Islet of Langerhans (tissue), 1 donor: ENCODE measurements around the gene ACKR4.
"Not testable (repeated sequence)": the region's sequence is repeated elsewhere in the genome, so short reads cannot be mapped to it uniquely, and the experiment has no call there.

Source experiments
- FAIRE-seq: peaks from one replicate; lab custom pipeline; 2011; peaks lifted over from hg19 to GRCh38; lab: Jason Lieb, UNC

The ACKR4 gene

DNA sequence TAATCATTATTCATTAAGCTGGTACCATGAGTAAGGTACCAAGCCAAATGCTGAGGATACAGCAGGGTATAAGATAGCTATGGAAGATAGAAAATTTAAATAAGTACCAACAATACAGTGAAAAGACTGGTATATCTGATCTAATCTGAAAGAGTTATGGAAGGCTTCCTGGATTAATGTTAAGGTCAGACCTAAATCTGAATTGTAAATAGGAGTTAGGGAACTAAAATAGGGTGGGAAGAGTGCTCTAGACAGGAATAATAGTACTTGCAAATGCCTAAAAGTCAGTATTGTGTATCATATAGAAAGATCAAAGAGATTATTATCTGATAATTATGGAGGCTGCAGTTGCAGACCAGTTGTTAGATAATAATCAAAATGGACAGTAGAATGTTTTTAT, 2.6 kb upstream of the ACKR4 start:
- no peak for FAIRE-seq

DNA sequence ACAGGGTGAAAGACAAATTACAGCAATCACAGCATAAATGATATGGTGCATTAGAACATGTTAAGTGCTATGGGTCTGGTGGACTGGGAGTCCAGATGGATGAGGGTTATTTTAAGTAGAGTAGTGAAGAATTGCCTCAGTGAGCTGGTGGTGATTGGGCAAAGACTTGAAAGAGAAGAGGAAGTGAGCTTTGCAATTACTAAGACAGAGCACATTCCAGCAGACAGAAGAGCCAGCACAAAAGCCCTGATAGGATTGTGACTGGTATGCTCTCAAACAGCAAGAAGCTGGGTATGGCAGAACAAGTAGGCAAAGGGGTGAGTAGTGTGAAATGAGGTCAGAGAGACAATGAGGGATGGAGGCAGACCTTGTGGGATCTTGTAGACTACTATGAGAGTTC, 2.1 kb upstream of the ACKR4 start:
- FAIRE-seq = no peak

DNA sequence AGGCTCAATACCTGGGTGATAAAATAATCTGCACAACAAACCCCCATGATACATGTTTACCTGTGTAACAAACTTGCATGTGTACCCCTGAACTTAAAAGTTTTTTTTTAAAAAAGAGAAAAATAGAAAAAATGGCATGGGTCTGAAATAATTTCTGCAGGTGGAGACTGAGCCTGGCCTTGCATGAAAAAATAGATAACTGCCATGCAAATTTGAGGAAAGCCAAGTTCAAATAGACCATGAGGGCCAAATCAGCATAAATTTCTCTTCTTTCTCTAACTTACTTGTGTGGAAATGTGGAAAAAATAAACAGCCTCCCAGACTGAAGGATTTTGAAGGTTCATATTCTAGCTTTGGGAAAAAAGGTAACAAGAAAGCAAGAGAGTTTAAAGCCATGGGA, 744 bp upstream of the ACKR4 start:
- no peak for FAIRE-seq

DNA sequence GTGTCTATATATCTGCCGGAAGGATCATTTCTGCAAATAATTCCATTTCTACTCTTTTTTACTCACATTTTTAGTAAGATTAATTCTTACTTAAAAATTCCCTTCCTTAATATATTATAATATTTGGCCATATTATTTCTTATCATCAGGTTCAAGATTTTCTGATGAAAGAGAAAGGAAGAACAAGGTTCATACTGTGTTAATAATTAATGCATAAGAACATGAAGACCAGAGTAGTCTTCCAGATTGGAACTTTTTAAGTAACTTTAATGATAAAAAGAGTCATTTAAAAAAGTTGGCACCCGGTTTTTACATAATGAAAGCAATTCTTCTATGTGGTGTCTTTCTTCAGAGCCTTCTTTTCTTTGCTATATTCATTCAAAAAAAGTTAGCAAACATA, 590 bp downstream of the ACKR4 start:
- FAIRE-seq = peak; percentile 43

DNA sequence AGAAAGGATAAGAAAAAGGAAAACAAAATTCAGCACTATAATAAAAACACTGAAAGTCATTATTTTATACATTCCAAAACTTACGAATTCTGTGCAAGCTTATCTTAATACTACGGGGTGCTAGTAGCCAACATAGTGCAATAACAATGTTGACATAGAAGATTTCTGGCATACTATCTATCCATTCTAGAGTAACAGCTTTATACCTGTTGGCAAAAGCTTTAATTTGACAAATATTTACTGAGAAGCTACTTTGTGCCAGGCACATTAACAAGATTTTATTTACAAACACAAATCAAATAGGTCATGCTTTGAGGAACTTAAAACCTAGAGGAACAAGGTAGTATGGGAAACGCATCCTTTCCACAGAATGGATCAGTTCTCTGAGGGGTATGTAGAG, 1.1 kb downstream of the ACKR4 start:
- no peak for FAIRE-seq

DNA sequence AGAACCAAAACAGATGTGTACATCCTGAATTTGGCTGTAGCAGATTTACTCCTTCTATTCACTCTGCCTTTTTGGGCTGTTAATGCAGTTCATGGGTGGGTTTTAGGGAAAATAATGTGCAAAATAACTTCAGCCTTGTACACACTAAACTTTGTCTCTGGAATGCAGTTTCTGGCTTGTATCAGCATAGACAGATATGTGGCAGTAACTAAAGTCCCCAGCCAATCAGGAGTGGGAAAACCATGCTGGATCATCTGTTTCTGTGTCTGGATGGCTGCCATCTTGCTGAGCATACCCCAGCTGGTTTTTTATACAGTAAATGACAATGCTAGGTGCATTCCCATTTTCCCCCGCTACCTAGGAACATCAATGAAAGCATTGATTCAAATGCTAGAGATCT, 3.5 kb downstream of the ACKR4 start:
- not testable (repeated sequence) for FAIRE-seq

DNA sequence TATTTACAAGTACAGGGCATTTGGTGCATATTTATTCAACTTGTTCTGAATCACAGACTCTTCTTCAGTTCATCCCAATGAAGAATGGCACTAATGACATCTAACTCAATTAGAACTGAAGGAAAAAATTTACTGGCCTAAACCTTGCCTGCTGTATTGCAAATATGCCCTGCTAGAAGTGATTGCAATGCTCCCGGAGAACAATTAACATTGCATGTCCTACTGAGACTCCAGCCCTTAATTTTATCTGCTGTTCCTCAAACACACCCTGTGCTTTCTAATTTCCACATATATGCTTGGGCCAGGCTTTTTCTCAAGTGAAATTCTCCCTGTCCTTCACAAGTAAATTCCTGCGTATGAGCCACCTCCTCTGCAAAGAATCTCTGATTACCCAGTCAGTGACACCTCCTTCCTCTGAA, 8.3 kb downstream of the ACKR4 start:
- FAIRE-seq = no peak

DNA sequence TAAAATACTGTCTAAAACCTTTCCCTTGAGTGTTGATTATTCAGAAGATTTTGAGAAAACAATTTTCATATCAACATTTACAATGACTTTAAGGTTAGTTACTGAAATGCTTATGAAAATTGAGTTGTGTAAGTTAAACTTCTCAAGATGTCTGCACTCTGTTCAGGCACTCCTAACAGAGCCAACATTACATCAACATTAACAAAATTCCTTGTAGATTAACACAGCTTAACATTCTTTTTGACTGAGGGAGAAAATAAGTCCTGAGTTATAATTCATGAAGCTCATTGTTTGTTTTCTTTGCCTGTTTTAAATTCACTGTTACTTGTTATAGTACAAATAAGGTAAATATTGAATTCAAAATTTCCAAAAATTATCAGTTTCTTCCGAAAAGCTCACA, 9.0 kb downstream of the ACKR4 start:
- no peak for FAIRE-seq

DNA sequence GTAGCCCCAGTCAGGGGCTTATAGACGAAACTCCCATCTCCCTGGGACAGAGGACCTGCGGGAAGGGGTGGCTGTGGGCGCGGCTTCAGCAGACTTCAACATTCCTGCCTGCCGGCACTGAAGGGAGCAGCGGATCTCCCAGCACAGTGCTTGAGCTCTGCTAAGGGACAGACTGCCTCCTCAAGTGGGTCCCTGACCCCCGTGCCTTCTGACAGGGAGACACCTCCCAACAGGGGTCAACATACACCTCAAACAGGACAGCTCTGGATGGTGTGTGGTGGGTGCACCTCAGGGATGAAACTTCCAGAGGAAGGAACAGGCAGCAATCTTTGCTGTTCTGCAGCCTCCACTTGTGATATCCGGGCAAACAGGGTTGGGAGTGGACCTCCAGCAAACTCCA, 9.6 kb downstream of the ACKR4 start:
- not testable (repeated sequence) for FAIRE-seq

DNA sequence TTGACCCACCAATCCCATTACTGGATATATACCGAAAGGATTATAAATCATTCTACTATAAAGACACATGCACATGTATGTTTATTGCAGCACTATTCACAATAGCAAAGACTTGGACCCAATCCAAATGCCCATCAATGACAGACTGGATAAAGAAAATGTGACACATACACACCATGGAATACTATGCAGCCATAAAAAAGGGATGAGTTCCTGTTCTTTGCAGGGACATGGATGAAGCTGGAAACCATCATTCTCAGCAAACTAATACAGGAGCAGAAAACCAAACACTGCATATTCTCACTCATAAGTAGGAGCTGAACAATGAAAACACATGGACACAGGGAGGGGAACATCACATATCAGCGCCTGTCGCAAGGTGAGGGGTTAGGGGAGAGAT, 18.2 kb downstream of the ACKR4 start:
- FAIRE-seq = not testable (repeated sequence)

DNA sequence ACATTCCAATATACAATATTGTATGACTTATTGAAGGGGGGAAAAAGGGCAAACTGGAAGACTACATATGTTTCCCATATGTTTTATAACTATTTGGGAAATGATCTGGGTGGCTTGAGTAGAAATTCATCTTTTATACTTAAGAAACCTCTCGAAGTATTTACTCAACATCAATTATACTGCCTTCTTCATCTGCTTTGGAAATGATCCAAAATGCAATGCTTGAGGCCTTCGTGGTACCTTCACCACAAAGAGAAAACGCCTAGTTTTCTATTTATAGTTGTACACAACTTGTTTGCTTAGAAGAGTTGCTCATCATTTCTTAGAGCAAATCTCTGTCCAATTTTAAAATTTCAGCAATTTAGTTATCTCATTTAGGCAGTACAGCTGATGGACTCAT, 18.8 kb downstream of the ACKR4 start:
- FAIRE-seq = no peak

DNA sequence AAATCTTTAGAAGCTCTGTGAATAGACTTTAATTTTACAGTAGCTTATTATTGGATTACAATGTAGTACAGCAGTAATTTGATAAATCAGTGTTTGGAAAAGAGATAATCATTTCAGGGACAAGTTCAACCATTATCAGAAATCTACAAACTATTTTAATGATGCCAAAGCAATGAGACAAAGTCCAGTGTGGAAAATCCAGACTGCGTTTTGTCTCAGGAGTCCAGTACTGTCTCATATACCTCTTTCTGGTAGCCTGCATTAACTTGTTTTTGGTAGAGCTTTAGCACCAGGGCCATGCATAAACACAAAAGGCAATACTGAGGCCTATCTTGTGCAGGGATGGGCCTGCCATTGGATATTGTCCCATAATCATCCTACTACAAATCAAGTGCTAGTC, 19.7 kb downstream of the ACKR4 start:
- no peak for FAIRE-seq

DNA sequence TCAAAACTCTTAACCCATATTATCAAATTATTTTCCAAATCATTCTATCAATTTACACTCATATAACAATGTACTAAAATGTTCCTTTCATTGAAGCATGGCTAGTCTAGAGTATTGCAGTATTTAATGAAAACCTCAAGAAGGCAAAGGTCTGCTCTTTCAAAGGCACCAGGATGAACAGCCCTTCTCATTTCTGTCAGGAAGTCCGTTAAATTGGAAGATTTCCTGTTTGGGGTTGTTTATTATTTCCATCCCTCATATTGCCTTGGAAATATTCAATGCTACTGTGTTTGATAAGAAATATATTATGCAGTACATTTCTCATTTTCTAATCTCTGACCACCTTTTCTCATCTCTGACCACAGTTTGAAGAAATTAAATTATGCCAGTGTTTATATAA, 25.1 kb downstream of the ACKR4 start:
- peak; percentile 76 for FAIRE-seq

DNA sequence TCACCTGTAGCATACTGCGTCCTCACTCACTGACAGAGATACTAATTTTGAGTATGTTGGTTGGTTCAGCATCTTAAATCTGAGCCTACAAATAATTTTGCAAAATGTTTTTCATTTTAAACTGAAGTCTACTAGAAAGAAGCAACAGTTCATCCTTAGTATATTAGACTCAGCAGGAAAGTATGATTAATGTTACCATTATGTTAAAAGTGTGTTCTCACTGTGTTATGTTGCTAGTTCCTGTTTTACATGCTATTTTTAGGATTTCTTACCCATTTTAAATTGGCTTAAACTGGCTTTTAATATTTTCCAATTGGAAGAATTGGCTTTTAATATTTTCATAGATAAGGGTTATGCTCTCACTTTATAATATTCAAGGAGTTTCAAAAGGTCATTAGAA, 25.7 kb downstream of the ACKR4 start:
- FAIRE-seq = no peak

DNA sequence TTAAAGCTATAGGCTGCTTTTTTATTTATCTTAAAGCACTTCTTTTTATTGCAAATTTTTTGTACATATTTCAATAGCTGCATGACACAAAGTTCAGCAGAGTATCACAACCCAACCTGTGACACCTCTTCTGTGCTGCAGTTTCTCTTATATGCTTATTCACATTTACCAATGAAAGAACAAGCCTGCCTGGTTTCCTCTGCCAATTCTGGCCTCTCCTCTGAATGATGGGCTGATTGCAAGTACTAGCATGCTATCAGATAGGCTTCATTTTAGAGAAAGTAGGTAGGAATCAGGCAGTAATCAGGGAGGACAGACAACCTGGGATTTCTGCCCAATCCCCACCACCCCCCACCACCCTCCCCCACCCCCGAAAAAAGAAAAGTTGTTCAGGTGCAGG, 26.6 kb downstream of the ACKR4 start:
- no peak for FAIRE-seq

DNA sequence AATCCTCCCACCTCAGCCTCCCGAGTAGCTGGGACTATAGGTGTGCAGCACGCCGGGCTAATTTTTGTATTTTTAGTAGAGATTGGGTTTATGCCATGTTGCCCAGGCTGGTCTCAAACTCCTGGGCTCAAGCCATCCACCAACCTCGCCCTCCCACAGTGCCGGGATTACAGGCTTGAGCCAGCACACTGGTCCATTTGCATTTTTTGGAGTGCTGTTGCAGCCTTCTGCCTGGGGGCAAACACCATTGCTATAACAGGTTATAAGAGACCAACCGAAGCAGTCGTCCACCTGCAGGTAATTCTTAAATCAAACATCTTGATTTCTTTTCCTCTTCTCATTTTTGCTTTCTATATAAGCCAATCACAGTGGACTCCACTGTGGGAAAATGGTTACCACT, 27.7 kb downstream of the ACKR4 start:
- FAIRE-seq = no peak

DNA sequence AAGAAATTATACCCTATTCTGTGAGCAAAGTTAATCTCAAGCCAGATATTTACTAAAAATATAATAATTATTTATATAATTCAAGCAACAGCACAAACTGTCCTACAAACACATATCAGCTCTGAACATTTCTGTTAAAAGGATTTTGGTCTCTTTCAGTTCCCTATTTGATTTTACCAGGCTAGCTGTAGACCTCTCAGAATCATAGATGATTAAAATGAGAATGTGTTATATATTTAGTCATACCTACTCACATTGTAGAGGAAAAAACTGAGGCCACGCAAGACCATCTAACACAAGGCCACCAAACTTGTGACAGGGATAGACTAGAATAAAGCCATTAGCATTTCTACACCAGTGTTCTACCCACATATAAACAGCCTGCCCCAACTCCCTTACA, 28.5 kb downstream of the ACKR4 start:
- FAIRE-seq = no peak

DNA sequence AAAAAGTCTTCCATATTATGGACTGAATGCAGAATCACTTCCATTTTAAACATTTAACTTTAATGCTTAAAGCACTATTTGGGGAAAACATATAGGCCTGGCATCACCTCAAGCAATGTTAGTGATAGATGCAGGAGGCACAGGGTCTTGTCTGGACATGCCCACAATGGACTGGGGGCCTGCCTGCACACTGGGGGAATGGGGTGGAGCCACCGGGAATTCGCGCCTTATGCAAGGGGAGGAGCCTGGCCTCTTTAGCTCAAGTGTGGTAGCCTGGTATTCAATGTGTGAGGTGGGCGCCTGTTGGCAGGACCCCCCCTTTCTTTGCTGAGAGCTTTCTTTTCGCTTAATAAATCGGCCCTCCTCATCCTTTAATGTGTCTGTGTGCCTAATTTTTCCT, 29.9 kb downstream of the ACKR4 start:
- FAIRE-seq = no peak

DNA sequence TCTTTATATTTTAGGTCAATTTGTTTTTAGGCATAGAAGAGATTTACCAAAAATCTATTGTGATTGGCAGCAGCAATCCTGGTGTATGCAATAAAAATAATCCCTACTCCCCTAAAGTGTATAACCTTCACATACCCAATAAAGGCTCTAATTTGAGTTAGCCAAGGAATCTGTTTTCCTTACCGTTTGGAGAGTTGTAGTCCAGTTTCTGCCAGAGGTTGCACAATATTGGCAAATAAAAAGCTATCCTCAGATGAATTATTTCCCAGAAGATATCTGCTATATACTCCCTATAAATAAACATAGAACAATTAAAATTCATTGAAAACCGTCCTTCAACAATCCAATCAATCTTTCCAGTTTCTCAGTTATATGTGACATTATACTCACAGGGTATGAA, 31.1 kb downstream of the ACKR4 start:
- FAIRE-seq = peak; percentile 64

DNA sequence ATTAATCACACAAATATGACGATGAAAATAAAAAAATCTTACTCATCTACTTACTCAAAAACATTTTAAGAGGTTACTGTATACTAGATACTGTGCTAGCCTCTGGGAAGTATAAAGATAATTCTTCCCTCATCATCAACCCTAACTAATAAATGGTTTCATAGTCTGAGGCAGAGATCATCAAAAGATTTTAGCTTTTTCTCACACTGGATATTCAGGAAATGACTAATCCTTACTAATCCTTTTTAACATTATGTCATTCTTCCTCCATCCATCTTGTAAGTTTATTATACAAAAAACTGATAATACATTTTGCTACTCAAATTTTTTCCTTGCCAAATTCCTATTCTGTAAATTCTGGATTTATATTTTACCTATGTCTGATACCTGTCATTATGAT, 32.9 kb downstream of the ACKR4 start:
- FAIRE-seq = no peak

DNA sequence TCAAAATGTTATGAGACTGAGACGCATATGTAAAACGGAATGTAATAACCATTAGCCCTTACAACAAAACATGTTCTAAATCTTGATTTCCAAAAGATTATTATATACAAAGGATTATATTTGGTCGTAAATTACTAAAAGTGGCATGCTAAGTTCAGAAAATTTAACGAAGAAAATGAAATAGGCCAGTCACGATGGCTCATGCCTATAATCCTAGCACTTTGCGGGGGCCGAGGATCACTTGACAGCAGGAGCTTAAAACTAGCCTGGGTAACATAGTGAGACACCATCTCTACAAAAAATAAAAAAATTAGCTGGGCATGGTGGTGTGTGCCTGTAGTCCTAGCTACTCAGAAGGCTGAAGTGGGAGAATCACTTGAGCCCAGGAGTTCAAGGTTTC, 33.5 kb downstream of the ACKR4 start:
- no peak for FAIRE-seq

DNA sequence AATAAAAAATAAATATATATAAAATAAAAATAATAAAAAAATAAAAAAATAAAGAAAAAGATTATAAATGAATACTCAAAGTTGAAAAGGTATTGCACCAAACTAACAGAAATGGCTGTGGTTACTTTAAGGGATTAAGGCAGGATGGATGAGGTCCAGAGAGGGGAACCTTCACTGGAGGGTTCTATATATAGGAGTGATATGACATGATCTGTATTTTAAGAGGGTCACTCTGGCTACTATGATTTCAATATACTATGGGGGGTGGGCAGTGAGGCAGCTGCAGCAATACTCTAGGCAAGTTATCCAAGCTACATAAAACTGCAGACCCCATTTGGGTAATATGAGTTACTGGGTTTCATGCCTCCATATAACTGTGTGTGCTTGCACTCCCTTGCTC, 38.0 kb downstream of the ACKR4 start:
- FAIRE-seq = no peak

DNA sequence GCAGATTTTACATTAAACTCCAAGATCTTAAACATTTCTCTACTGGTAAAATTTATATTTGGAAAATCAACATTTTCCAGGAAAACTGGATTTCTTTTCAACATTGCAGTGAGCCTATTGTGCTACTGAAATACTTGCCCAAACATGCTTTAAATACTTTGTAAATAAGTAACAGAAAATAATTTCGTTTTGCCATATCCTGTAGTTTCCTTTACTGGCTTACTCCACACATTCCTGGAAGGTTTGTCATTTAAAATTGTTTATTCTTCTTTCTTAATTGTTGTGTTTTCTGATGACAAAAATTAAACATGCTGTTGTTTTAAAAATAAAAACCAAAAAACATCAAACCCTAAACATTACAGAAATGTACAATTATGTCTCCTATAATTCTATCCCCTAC, 40.5 kb downstream of the ACKR4 start:
- FAIRE-seq = peak; percentile 94

DNA sequence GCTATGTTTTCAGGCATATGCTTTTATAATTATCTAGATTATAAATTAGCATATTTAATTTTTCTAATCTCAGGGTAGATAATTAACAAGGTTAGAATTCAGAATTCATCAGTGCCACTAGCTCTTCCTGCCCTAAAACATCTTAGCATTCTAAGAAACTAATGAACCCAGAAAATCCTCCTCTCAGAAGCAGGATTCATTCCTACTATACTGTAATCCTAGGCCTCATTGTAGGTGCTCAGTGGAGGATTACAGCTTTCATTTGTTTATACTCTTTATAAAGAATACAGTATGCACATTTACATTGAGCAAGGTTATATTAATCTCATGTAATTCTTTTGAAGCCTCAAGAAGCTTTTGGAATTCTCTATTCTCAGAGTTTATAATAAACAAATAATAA, 41.6 kb downstream of the ACKR4 start:
- FAIRE-seq = no peak

DNA sequence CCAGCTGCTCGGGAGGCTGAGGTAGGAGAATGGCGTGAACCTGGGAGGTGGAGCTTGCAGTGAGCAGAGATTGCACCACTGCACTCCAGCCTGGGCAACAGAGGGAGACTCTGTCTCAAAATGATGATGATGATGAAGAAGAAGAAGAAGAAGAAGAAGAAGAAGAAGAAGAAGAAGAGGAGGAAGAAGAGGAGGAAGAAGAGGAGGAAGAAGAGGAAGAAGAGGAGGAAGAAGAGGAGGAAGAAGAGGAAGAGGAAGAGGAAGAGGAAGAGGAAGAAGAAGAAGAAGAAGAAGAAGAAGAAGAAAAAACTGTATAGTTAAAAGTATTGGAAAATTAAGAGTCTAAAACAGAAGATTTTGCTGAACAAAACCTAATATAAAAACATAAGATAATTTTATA, 44.4 kb downstream of the ACKR4 start:
- not testable (repeated sequence) for FAIRE-seq
